HG02642 (cell line): ENCODE measurements around the gene TPPP.

ENCODE experiments used
- ATAC-seq: cut with Tn5 transposase; IDR thresholded peaks from one replicate; pipeline ENCODE4 v1.9.1; 2021; ENCODE audit warnings: mild to moderate bottlenecking; ENCODE audit not compliant: unreplicated experiment, poor library complexity

TPPP gene

DNA sequence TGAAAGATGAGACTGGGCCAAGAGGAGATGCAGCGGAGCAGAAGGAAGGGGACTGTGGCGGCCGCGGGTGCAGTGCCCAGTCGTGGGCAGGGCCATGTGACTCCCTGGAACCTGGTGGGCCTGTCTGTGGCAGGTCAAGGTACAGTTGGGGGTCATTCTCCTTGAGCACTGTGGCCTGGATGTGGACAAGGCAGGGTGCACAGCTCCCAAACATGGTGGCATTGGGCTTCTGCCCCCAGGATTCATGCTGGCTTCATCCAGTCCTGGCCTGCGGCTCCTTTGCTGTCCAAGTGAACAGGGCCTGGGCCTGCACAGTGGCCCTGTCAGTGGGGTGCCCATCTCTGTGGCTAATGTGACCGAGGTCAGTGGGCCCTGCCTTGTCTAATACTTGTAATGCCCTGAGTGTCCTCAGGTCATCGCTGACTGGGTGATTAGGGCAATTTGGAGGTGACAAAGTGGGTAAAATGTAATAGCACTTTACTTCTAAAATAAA is 41.1 kb downstream of the TPPP start:
- ATAC-seq, result no peak

DNA sequence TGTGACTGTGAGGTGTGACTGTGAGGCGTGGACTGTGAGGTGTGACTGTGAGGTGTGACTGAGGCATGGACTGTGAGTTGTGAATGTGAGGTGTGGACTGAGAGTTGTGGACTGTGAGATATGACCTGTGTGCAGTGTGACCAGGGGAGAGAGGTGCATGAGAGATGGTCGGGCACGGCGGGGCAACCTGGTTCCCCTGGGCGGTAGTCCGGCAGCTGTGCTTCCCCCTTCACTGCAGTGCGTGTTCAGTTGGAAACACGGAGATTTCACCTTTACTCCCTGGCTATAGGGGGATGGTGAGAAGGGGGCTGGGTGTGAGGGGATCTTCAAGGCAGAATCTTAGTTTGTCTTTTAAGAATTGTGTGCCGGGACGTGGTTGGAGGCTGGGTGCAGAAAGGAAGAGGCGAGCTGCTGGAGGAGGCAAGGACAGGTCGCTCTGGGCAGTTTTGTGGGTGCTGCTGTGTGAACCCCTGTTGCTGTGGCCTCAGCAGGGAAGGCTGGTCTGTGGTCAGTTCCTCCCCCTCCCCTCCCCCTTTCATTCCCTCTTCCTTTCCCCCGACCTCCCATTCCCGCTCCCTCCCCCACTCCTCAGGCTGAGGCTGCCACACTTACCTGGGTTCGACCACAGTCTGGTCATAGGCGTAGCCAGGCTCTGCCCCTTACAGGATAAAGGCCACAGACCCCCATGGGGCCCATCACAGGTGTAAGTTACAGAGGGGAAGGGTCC is 41.7 kb downstream of the TPPP start:
- ATAC-seq, result no peak

- ATAC-seq, result no peak
Observed at GRCh38 chr5:647727-648126, 45.4 kb downstream of the TPPP start.

DNA sequence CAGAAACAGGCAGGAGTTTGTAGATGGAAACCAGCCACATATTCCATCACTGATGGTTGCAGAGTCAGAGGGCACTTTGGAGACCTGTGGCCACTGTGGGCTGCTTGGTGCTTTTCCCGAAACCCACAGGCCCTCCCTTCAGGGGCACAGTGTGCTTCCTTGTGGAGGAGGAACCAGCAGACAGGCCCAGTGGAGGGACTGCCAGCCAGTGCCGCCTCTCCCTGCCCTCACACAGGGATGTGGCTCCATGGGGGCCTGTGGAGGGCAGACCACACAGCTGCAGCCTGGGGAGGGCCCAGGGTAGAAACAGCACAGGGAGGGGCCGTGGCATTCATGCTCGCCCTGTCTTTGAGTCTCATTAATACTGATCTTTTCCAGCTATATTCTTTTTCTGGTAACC is 45.8 kb downstream of the TPPP start:
- ATAC-seq, result no peak

DNA sequence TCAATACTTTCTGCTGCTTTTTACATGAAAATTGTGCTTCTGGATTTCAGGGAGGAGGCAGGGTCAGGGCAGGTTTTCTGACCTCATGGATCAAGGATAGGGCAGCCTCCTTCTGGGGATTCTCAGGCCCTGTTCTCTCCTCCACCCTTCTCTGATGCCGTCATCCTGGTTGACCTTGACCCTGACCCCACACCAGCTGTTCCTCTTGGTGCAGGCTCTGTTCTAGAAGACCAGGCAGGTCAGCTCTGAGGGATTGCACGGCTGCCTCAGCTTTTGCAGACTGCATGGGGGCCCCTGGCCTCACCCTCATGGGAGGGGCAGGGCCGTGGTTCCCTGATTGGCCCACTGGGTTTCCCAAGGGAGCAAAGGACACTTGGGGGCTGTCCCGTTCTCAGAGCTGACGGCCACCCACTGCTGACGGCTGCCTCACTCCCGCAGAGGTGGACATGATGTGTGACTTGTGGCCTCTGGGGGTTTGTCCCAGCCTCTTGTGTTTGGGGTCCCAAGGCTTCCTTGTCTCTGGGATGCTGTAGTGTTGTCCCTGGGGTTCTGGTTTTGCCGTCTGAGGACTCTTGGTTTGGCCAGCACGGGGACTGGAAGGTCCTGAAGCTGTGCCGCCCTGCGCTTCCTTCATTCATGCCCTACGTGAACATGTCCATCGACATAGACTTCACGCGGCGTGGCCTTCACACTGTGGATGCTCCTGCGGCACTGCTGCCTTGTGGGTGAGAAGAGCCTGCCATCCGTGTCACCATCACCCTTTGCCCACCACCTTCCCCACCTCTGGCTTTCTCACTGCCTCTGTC is 46.6 kb downstream of the TPPP start:
- no peak for ATAC-seq

DNA sequence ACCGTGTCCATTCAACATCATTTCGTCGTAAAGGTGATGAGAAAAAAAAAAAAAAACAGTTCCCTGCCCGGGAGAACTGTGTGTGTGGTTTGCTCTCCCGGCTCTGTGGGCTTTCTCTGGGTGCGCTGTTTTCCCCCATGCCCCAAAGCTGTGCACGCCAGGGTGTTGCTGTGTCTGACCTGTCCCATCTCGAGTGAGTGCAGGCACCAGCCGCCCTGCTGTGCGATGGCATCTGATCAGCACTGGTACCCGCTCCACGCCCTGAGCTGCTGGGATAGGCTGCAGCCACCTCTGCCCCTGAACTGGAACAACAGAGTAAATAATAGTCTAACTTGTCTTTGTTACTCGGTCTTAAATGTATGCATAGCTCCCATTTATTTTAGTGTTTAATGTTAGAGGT is 47.7 kb downstream of the TPPP start:
- ATAC-seq, result no peak

- ATAC-seq, result no peak
Observed at GRCh38 chr5:644971-645370, 48.2 kb downstream of the TPPP start.

GRCh38 chr5:644509-644908 is 48.6 kb downstream of the TPPP start:
- no peak for ATAC-seq

GRCh38 chr5:643811-644271 is 49.3 kb downstream of the TPPP start:
- ATAC-seq, result no peak

DNA sequence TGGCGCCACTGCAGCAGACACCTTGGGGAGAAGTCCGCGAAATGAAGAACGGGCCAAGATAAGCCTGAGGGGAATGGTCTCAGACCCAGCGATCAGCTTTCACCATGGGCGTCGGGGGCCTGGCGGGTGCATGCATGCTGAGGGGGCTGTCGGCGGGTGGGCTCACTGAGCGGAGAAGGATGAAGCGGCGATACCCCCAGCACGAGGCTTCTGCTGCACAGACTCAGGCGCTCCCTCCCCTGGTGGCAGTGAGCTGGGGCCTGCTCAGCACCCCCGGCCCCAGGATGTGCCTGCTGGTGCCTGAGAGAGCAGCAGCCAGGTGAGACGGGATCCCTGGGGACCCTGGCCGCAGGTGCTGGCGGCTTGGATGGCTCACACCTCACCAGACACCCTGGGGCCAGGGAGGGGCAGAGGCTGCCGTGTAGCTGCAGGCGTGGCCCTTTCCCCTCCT is 49.8 kb downstream of the TPPP start:
- ATAC-seq, result no peak

DNA sequence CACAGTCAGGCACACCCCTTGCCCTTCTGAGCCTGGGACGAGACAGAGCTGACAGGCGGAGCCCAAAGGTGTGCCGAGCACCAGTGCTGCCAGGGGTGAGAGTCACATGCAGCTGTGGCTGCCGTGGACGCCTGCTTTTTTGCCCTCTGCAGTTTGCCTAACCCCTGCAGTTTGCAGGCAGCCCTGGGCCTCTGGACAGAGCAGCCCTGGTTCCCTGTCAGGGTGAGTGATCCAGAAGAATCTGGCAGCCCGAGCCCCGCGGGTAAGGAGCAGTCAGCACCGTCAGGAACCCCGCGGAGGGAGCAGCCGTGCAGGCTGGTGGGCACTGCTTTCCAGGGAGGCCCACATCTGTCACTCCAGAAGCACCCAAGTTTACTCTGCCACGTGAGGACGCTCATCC is 50.7 kb downstream of the TPPP start:
- no peak for ATAC-seq

DNA sequence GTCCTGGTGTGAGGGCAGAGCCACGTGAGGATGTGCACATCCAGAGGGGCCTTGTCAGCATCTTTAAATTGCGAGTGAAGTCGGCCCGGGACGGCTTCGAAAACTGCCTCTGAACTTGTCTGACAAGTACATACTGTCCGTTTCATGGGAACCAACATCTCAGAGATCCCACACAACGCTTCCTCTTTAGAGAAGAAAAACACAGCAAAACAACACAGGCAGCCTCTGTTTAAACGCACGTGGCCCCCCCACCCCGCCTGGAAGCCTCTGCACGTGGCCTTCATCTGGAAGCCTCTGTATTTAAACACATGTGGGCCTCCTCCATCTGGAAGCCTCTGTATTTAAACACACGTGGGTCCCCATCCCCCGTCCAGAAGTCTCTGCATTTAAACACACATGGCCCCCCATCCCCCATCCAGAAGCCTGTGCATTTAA is 51.8 kb downstream of the TPPP start:
- ATAC-seq, result no peak

DNA sequence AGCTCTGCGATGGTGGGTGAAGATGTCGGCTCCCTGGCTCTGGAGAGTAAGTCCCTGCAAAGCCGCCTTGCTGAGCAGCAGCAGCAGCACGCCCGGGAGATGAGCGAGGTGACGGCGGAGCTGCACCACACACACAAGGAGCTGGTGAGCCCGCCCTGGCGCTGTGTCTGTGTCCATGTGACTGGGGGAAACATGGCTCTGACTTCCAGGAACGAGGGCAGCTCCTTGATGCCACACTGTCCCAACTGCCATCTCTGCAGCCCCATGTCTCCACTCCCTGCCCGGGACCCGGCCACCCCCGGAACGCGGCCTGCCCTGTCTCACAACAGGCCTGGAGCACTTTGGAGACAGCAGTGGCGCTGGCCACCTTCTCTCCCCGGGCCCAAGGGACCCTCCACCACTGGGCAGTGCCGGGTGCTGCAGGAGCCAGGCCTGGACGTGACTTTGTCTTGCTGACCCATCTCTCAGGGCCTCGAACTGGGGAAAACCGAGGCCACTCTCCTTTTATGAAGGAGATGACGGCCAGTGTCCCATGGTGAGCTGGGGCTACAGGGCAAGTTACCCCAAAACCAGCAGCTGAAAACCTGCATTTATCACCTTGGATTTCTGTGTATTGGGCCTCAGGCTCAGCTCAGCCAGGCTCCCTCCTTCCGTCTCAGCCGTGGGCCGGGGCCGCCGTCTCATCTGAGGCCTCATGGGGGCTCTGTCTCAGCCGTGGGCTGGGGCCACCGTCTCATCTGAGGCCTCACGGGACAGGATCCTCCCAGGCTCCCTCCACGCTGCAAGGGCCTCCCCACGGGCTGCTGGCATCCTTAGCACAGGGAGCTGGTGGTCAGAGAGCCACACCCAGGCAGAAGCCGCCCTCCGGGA is 52.5 kb downstream of the TPPP start:
- no peak for ATAC-seq

GRCh38 chr5:639584-640213 is 53.5 kb downstream of the TPPP start:
- ATAC-seq, result no peak

GRCh38 chr5:639253-639530 is 54.0 kb downstream of the TPPP start:
- ATAC-seq, result no peak

DNA sequence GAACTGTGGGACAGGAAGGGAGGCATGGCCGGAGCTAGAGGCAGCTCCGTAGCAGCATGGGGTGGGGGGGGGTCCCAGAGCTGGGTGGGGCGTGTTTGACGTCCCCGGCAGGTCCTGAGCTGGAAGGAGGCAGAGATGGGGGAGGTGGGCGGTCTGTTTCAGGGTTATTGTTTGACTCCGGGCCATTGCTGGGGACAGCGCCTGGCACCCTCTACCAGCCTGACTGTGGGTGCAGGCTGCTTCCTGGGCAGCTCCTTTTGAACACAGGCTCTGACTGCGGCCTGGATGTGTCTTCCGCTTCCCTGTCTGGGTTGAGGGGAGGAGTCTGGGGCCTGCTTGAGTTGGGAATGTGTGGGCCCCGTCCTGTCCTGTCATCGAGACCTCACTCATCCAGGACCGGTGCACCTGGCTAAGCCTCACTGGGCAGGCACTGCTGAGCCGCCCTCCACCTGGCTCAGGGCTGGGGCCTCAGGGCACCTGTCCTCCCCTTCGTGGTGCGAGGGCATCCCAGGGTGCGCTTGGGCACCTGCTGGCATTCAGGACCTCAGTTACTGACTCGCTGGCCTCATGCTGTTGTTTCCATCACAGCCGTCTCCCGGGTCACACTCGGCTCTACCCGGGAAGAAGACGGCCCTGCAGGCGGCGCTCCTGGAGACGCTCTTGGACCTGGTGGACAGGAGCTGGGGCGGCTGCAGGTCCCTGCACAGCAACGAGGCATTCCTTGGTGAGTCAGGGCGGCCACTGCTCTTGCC is 54.5 kb downstream of the TPPP start:
- no peak for ATAC-seq

GRCh38 chr5:637581-638450 is 55.3 kb downstream of the TPPP start:
- ATAC-seq, result no peak

DNA sequence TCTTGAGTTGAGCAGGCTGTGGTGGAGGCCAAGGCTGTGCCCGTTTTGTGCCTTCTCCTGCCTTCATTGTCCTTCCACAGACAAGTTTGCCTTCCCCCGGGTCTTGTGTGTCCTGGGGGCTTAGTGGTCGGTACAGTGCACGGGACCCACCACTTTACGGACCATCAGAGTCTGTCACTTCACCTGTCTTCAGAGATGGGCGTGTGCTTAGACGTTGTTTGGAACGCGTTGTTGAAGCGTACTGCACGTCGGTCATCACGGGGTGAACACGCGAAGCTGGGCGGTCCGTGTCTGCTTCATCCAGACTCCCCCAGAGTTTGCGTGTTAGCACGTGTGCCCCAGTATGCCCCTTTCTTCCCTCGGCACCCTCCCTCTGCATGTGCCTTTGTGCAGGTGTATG is 56.2 kb downstream of the TPPP start:
- ATAC-seq, result no peak
